Testis (tissue), 2 donors: ENCODE measurements around the gene FFAR4.

ENCODE experiments used
- CTCF ChIP-seq, 3 experiments: fragments of 450-650 bp in 2 of 3; fragments of 200-600 bp in 1 of 3; sonication (generic) in 1 of 3; IDR thresholded peaks; one replicate each; pipeline ENCODE4 v1.5.1; 2016 to 2019; ENCODE audit warnings: antibody characterized with exemption in 3 of 3, mild to moderate bottlenecking in 2 of 3, moderate library complexity in 1 of 3
- POLR2A ChIP-seq: fragments of 450-650 bp; IDR thresholded peaks from one replicate; pipeline ENCODE4 v1.6.1; 2017; ENCODE audit warnings: antibody characterized with exemption, mild to moderate bottlenecking, moderate library complexity

GRCh38 chr10:93584445-93584844, 18.0 kb downstream of the FFAR4 start:
- no peak for TF ChIP-seq CTCF (IDR thresholded peaks at IDR 0.05)
- no peak for TF ChIP-seq POLR2A
